HS-27A (cell line): ENCODE results near the gene TRAPPC5.

ENCODE experiments used
- DNase-seq: peaks from one replicate; pipeline ENCODE4 v3.0.0-alpha.2; 2012; ENCODE audit warnings: low read depth, missing footprints

TRAPPC5 gene

GRCh38 chr19:7701049-7701653, 20.5 kb downstream of the TRAPPC5 start:
- DNase-seq, result no peak

- DNase-seq, result no peak
These were observed 21.2 kb downstream of the TRAPPC5 start, which contains the start of gene FCER2 for GRCh38 chr19:7701654-7702457. Gene FCER2, minus strand, starts transcription at chr19:7702131. Its CDS starts 2,371 bp downstream, at chr19:7699760.

- DNase-seq, result no peak
These were observed 22.7 kb downstream of the TRAPPC5 start for GRCh38 chr19:7703332-7703731.

- no peak for DNase-seq
These were observed 23.8 kb downstream of the TRAPPC5 start for GRCh38 chr19:7704280-7705060.

DNA sequence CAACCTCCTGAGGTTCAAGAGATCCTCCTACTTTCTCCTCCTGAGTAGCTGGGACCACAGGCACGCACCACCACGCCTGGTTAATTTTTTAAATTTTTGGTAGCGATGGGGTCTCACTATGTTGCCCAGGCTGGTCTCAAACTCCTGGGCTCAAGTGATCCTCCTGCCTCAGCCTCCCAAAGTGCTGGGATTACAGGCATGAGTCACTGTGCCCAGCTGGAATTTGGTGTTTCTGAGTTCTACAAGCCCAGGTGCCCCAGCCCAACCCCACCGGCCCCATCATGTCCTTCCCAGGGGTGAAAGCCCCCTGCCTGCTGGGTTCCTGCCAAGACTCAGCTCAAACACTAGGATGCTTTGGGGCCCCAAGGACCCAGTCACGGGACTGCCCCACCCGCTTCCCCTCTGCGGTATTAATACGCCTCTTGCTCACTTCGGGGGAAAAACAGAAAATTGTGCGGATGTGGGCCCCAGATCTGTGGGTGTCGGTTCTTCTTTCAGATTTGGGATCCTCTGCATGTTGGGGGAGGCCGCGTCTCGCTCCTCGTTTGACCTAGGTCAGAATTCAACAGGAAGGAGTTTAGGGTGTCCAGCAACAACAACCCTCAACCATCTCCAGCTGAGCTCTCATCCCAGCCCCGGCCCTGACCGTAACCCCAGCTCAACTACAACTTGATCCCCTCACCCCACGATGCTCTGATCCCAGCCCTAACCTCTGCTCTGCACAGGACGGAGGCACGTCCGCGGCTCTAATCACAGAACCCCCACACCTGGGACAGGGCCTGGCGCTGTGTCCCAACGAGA, 25.0 kb downstream of the TRAPPC5 start:
- DNase-seq, result no peak

GRCh38 chr19:7706188-7706954, 25.7 kb downstream of the TRAPPC5 start:
- DNase-seq, result no peak

- no peak for DNase-seq
These were observed 26.4 kb downstream of the TRAPPC5 start for GRCh38 chr19:7706955-7707456.

DNA sequence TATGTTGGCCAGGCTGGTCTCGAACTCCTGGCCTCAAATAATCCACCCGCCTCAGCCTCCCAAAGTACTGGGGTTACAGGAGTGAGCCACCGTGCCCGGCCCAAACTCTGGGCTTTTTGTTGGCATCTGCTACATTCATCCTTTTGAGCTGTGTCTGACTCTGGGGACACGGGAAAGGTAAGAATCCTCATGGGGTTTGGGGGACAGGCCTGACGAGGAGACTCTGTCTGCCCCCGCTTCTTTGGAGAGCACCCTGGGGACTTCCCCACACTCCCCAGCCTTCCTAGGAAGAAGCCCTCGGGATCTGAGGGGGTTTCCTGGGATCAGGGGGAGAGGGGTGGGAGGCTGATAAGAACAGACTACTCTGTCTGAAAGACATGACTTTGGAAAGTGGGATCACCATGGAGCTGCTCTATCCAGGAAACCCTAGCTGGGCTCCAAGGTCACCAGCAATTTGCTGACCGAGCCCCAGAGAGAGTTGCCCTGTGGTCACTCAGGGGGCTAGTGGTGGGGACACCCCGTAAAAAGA, 29.4 kb downstream of the TRAPPC5 start:
- DNase-seq, result no peak

DNA sequence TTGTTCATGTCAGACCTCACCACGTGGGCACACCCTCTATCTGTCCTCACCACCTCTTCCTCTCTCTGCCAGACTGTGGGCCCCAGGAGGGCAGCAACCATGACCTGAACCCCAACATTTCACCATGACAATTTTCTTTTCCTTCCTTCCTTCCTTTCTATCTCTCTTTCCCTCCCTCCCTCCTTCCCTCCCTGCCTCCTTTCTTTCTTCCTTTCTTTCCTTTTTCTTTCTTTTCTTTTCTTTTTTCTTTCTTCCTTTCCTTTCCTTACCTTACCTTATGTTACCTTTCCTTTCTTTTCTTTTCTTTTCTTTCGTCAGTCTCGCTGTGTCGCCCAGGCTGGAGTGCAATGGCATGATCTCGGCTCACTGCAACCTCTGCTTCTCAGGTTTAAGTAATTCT, 30.0 kb downstream of the TRAPPC5 start:
- no peak for DNase-seq

GRCh38 chr19:7715671-7716070, 35.0 kb downstream of the TRAPPC5 start:
- DNase-seq, result no peak

DNA sequence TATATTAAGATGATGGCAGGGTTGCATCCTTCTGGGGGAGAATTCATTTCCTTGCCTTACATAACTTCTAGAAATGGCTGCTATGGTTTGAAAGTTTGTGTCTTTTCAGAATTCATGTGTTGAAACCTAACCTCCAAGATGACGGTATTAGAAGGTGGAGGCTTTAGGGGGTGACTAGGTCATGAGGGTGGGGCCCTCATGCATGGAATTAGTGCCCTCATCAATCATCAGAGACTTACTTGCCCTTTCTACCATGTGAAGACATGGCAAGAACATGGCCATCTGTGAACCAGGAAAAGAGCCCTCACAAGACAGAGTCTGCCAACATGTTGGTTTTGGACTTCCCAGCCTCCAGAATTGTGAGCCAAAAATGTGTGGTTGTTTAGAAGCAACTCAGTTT, 36.1 kb downstream of the TRAPPC5 start:
- DNase-seq, result no peak

GRCh38 chr19:7718668-7719067, 38.0 kb downstream of the TRAPPC5 start:
- no peak for DNase-seq

DNA sequence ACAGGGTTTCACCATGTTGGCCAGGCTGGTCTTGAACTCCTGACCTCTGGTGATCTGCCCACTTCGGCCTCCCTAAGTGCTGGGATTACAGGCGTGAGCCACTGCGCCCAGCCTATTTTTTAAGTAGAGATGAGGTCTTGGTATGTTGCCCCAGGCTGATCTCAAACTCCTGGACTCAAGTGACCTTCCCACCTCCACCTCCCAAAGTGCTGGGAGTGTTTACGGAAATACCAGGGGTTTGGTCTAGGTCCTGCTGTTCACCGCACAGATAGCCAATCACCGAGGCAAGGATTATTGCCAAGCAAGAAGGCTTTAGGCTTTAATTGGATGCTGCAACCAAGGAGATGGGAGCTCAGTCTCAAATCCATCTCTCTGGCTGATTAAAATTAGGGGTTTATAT, 39.7 kb downstream of the TRAPPC5 start:
- no peak for DNase-seq

- no peak for DNase-seq
These were observed 41.6 kb downstream of the TRAPPC5 start for GRCh38 chr19:7722231-7722651.

- DNase-seq, result no peak
These were observed 45.2 kb downstream of the TRAPPC5 start for GRCh38 chr19:7725791-7726190.

DNA sequence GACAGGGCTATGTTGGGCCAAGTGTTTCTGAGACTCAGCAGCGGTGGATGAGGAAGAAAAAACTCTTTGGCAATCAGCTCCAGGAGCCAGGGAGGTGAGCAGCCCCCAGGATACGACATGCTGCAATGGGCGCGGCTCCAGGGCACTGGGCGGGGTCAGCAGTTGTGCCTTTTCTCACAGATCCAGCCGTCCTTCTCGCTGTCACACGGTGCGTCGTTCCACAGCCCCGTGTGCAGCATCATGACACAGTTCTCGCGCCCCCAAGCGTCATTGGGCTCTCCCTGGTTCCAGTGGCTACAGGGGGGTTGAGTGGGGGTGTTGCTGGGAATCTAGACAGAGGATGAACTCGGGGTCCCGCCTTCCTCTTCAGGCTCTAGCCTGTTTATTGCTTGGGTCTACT, 48.6 kb downstream of the TRAPPC5 start:
- DNase-seq, result no peak

GRCh38 chr19:7729831-7730285, 49.2 kb downstream of the TRAPPC5 start:
- no peak for DNase-seq

DNA sequence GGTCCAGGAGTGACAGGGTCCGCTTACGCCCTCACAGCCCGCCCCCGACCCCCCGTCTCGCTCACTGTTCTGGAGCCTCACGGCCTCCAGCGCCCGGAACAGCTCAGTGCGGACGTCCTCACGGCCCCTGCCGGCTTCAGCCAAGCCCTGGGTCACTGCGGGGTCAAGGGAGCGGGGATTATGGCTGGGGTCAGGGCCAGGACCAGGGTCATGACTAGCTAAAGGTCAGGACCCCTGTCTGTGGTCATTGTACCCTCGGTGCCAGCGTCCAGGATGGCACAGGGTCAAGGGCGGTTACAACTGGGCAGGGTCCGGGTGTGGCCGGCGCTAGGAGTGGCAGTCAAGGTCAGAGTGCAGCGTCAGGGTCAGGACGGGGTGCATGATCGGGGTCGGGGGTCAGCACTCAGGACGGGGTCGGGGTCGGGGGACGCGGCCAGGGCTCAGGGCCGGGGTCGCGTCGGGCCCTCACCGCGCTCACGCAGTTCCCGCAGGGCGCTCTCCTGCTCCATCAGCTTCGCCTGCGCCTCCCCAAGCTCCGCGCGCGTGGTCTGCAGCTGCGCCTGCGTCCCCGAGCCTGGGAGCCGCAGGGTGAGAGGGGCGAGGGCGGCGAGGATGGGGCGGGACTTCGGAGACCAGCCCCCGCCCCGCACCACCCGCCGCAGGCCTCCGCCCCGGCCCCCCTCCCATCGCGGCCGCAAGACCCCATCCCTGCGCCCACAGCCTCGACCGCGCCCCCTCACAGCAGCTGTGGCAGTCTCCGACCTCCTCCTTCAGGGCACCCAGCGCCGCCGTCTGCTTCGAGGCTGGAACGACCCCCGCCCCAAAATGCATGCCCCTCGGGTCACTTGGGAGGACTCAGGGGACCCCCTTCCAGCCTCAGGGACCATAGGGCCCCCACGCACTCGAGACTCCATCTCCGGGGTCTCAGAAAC, 49.9 kb downstream of the TRAPPC5 start:
- DNase-seq, result no peak

DNA sequence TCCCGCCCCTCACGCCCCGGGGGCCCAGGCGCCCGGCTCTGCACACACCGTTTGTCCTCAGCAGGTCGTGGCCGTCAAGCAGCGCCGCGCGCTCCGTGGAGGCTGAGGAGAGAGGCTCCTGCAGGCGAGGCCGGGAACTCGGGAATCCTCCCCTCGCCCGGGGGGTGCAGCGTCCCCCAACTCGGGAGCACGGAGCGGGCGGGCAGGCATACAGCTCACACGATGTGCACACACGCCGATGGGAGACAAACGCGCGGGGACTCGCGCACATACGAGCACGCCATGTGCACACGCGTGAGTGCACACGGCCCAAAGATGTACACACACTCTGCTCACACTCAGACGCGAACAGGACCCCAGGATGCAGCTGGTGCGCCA, 50.6 kb downstream of the TRAPPC5 start:
- DNase-seq, result no peak

- no peak for DNase-seq
These were observed 51.0 kb downstream of the TRAPPC5 start for GRCh38 chr19:7731615-7732014.
